HepG2 (cell line): ENCODE data around the gene HS6ST1. TPM values are rescaled to one million over a fixed set of nuclear protein-coding genes. Genes with fewer than 3 reads are reported as not detected.

ENCODE experiments used
- ATAC-seq: fragments of 200-7000 bp; cut with Tn5 transposase; 3 replicates; pipeline ENCODE4 v1.9.1; 2020; ENCODE audit warnings: mild to moderate bottlenecking, moderate library complexity
- BruUV-seq: library from RNA; stranded (reverse); fragments of 400-500 nt; replicated peaks from 2 replicates; lab custom pipeline; 2021; lab: Mats Ljungman, UMichigan
- CTCF ChIA-PET: fragments of 300-600 bp; formaldehyde crosslinking; extraction: SDS; loops from one replicate; lab custom pipeline; 2021; ENCODE audit warnings: low total read pairs, inconsistent platforms, low intra/inter-chr PET ratio; lab: Yijun Ruan, JAX
- POLR2A ChIA-PET: fragments of 350-600 bp; sonication (Branson Sonifier 250); formaldehyde crosslinking; loops from one replicate; lab custom pipeline; 2020; ENCODE audit warnings: antibody characterized with exemption, inconsistent platforms; lab: Yijun Ruan, JAX
- DNase-seq: peaks from one replicate; pipeline ENCODE4 v3.0.0-alpha.2; 2015; ENCODE audit warnings: low spot score
- FAIRE-seq: peaks from 3 replicates; lab custom pipeline; 2011; peaks lifted over from hg19 to GRCh38; lab: Jason Lieb, UNC
- H2AFZ ChIP-seq: one replicate; pipeline ENCODE4 v1.6.1; 2011; ENCODE audit warnings: low read length, inconsistent platforms
- H3K27ac ChIP-seq: fragments of 300-600 bp; 3 replicates; pipeline ENCODE4 v1.8.0; 2011; ENCODE audit warnings: mixed run types, mild to moderate bottlenecking, mixed read lengths, low read length, inconsistent platforms; ENCODE audit not compliant: insufficient read depth; ENCODE audit errors: extremely low read length
- H3K27me3 ChIP-seq, 2 experiments: fragments of 200-600 bp in 1 of 2; 2 replicates in 1 of 2; 3 replicates in 1 of 2; pipeline versions ENCODE4 v1.6.0 to v1.8.0; 2011; ENCODE audit warnings: low read length in 2 of 2, mild to moderate bottlenecking in 2 of 2, moderate library complexity in 2 of 2, inconsistent platforms in 1 of 2; ENCODE audit not compliant: insufficient read depth in 2 of 2, control insufficient read depth in 1 of 2
- H3K36me3 ChIP-seq, 2 experiments: fragments of 200-600 bp in 1 of 2; replicated peaks in 1 of 2; 2 replicates in 1 of 2; 3 replicates in 1 of 2; pipeline versions ENCODE4 v1.5.1 to v1.8.0; 2011; ENCODE audit warnings: low read length in 2 of 2, inconsistent platforms in 1 of 2; ENCODE audit not compliant: insufficient read depth in 2 of 2, control insufficient read depth in 1 of 2
- H3K4me1 ChIP-seq: 2 replicates; pipeline ENCODE4 v1.5.1; 2012; ENCODE audit warnings: low read length, inconsistent platforms; ENCODE audit not compliant: insufficient read depth
- H3K4me2 ChIP-seq: 2 replicates; pipeline ENCODE4 v1.6.0; 2011; ENCODE audit warnings: low read depth, low read length, inconsistent platforms
- H3K4me3 ChIP-seq, 3 experiments: fragments of 200-600 bp in 1 of 3; sonication (generic), shearing (Covaris generic) in 1 of 3; replicated peaks in 1 of 3; 2 replicates each; pipeline ENCODE4 v1.5.1; 2011 to 2016; ENCODE audit warnings: low read length in 3 of 3, inconsistent platforms in 2 of 3, low read depth in 2 of 3, mild to moderate bottlenecking in 2 of 3, control low read depth in 1 of 3, mixed read lengths in 1 of 3; ENCODE audit not compliant: insufficient read depth in 1 of 3
- H3K79me2 ChIP-seq: one replicate; pipeline ENCODE4 v1.6.1; 2011; ENCODE audit warnings: low read length, inconsistent platforms; ENCODE audit not compliant: insufficient read depth
- H3K9ac ChIP-seq: 2 replicates; pipeline ENCODE4 v1.6.0; 2011; ENCODE audit warnings: mild to moderate bottlenecking, low read depth, low read length, inconsistent platforms; ENCODE audit not compliant: insufficient read depth
- H3K9me3 ChIP-seq: 2 replicates; pipeline ENCODE4 v1.5.1; 2012; ENCODE audit warnings: mild to moderate bottlenecking, low read length
- H4K20me1 ChIP-seq: 2 replicates; pipeline ENCODE4 v1.6.0; 2011; ENCODE audit warnings: inconsistent platforms, mild to moderate bottlenecking, low read length, moderate library complexity; ENCODE audit not compliant: insufficient read depth
- AGO2 ChIP-seq: fragments of 200-400 bp; formaldehyde crosslinking; optimal IDR thresholded peaks from 2 replicates; pipeline ENCODE3; 2017; ENCODE audit warnings: mild to moderate bottlenecking, low read depth, low read length, moderate library complexity
- AKAP8 ChIP-seq: sonication (generic); formaldehyde crosslinking; IDR thresholded peaks from 2 replicates; pipeline ENCODE4 v1.5.1; 2020; ENCODE audit warnings: mild to moderate bottlenecking, missing genetic modification reagents
- CREBL2 ChIP-seq: sonication (generic); formaldehyde crosslinking; IDR thresholded peaks from 2 replicates; pipeline ENCODE4 v1.8.1; 2023; ENCODE audit warnings: missing genetic modification reagents, mild to moderate bottlenecking, borderline replicate concordance
- HNF1A ChIP-seq, 2 experiments: sonication (generic) in 1 of 2; formaldehyde crosslinking in 1 of 2; IDR thresholded peaks; 2 replicates each; pipeline versions ENCODE4 v1.4.0 to v1.6.1; 2016 to 2020; ENCODE audit warnings: borderline replicate concordance in 1 of 2, low read depth in 1 of 2, mild to moderate bottlenecking in 1 of 2, missing genetic modification reagents in 1 of 2
- POLR2A ChIP-seq, 2 experiments: IDR thresholded peaks; 2 replicates each; pipeline ENCODE4 v1.6.1; 2011; ENCODE audit warnings: low read depth in 2 of 2, low read length in 2 of 2, mild to moderate bottlenecking in 1 of 2, moderate library complexity in 1 of 2; ENCODE audit not compliant: insufficient read depth in 1 of 2
- POLR2AphosphoS5 ChIP-seq: IDR thresholded peaks from 2 replicates; pipeline ENCODE4 v1.6.1; 2012; ENCODE audit warnings: low read depth, low read length
- RBM22 ChIP-seq: fragments of 200-400 bp; formaldehyde crosslinking; optimal IDR thresholded peaks from 2 replicates; pipeline ENCODE3; 2017; ENCODE audit warnings: mild to moderate bottlenecking, low read length, moderate library complexity
- RXRB ChIP-seq: IDR thresholded peaks from 2 replicates; pipeline ENCODE4 v1.6.1; 2016; ENCODE audit warnings: borderline replicate concordance, missing genetic modification reagents, missing compliant biosample characterization
- SP5 ChIP-seq: IDR thresholded peaks from 2 replicates; pipeline ENCODE4 v1.6.1; 2016; ENCODE audit warnings: low read depth, borderline replicate concordance
- TBX2 ChIP-seq: sonication (generic); formaldehyde crosslinking; IDR thresholded peaks from 2 replicates; pipeline ENCODE4 v1.5.0; 2020; ENCODE audit warnings: missing genetic modification reagents, mild to moderate bottlenecking, borderline replicate concordance
- ZNF687 ChIP-seq: sonication (generic); formaldehyde crosslinking; IDR thresholded peaks from 2 replicates; pipeline ENCODE4 v1.5.1; 2020; ENCODE audit warnings: mild to moderate bottlenecking, missing genetic modification reagents, moderate library complexity
- ZNF747 ChIP-seq: sonication (generic); formaldehyde crosslinking; IDR thresholded peaks from 2 replicates; pipeline ENCODE4 v1.8.1; 2023; ENCODE audit warnings: missing genetic modification reagents, mild to moderate bottlenecking, borderline replicate concordance
- ZSCAN5A ChIP-seq: sonication (generic); formaldehyde crosslinking; IDR thresholded peaks from 2 replicates; pipeline ENCODE4 v1.8.0; 2022; ENCODE audit warnings: mild to moderate bottlenecking, missing genetic modification reagents, borderline replicate concordance
- WGBS: methylation state at CpG from one replicate; pipeline ENCODE4 v1.1.6; 2017; ENCODE audit warnings: low lambda C conversion rate; 5-methylcytosine and 5-hydroxymethylcytosine counted together
- in situ Hi-C: cut with HindIII; loops from 2 replicates; pipeline ENCODE4 v1.10.0; 2017; ENCODE audit warnings: low pct_unique_long_range_greater_than_20kb; ENCODE audit not compliant: extremely low pct_ligation_motif_present
- intact Hi-C: fragments of 100-400 bp; cut with micrococcal nuclease; formaldehyde crosslinking; loops from one replicate; pipeline ENCODE4 v1.10.0; 2022; ENCODE audit not compliant: unreplicated experiment
- polyA plus RNA-seq, 8 experiments: library from polyadenylated mRNA; depleted of rRNA in 3 of 8; stranded (reverse) in 7 of 8; unstranded in 1 of 8; fragments of >200 nt; fragmentation: Illumina TruSeq in 4 of 8; extraction: Trizol in 4 of 8; gene quantifications; 2 replicates each; pipeline versions ENCODE4 v1.2.1 to v1.2.3, GENCODE V29; 2011 to 2016; ENCODE audit warnings: low read depth in 4 of 8, missing spikeins in 1 of 8, mixed read lengths in 1 of 8; ENCODE audit not compliant: insufficient read depth in 1 of 8
- total RNA-seq, 5 experiments: library from RNA; depleted of rRNA; stranded (reverse); fragments of >200 nt; fragmentation: Illumina TruSeq; extraction: Trizol; gene quantifications; 2 replicates each; pipeline ENCODE4 v1.2.3, GENCODE V29; 2016; ENCODE audit warnings: low read depth in 1 of 5

Gene HS6ST1
- total and polyA plus RNA-seq, 2 of the 13 experiments (the other 11 are each of a cell fraction or from before 2014, with no cell fraction given): 34.5 to 84.6 TPM

GRCh38 chr2:128271911-128272600 lies 46.6 kb downstream of the HS6ST1 start:
- WGBS: 94% methylated on average over 20 of the region's 21 CpGs
- Histone ChIP-seq H3K4me1 (peaks cover 27% of the 10 kb centered on the region), H3K4me2 (no peak overlapping the region), H3K9me3 (0 out of 2 replicates have a peak, but pooled peaks cover 3% of the 10 kb centered on the region), H3K4me3 (no peak overlapping the region), H3K36me3 (peaks cover 41 to 70% of the 10 kb centered on the region in 2 experiments), H3K79me2 (peaks cover 30% of the 10 kb centered on the region), H4K20me1 (peaks cover 33% of the 10 kb centered on the region; the same call in 1 of the 2 replicates), H3K9ac (no peak overlapping the region), H3K27me3 (no peaks in the 10 kb centered on the region), H3K27ac (peak overlapping the region; percentile 50), H2AFZ (no peak overlapping the region)
- no peak for FAIRE-seq
- POLR2A ChIA-PET: no interaction called here
- no peak; the same call in 1 of the 3 replicates for ATAC-seq
- CTCF ChIA-PET: no interaction called here
- in situ Hi-C loops (no loop called here), intact Hi-C loops (no loop called here)
- no peak for DNase-seq
- no TSS peak for BruUV-seq
- peak; percentile 84 for TF ChIP-seq AGO2
- TF ChIP-seq RBM22: peak; percentile 14
- TF ChIP-seq ZNF747 (CRISPR knock-in tag): 0 out of 2 replicates have a peak, but pooled peaks have one; percentile 33
- no peak for TF ChIP-seq ZNF687 (CRISPR knock-in tag)
- no peak for TF ChIP-seq SP5 (CRISPR knock-in tag)
- TF ChIP-seq RXRB (CRISPR knock-in tag): no peak
- TF ChIP-seq ZSCAN5A (CRISPR knock-in tag): no peak
- no peak for TF ChIP-seq CREBL2 (CRISPR knock-in tag)
- no peak for TF ChIP-seq TBX2 (CRISPR knock-in tag)
- TF ChIP-seq HNF1A (IDR thresholded peaks at IDR 0.05; ENCODE audit: low read depth): no peak
- TF ChIP-seq HNF1A (CRISPR knock-in tag; IDR thresholded peaks at IDR 0.05; ENCODE audit: borderline replicate concordance): no peak
- no peak for TF ChIP-seq AKAP8
- no peak for TF ChIP-seq POLR2AphosphoS5
- 0 out of 4 replicates have a peak, but pooled peaks of 1 of the 2 experiments have one; percentile 42 for TF ChIP-seq POLR2A (IDR thresholded peaks at IDR 0.05; ENCODE audit: insufficient read depth in 1 of 2, low read depth in 2 of 2, low read length in 2 of 2)
